Gastroesophageal sphincter (tissue), 4 donors: ENCODE measurements around the gene BAIAP2. TPM values are rescaled to one million over a fixed set of nuclear protein-coding genes. Genes with fewer than 3 reads are reported as not detected.

ENCODE experiments used
- ATAC-seq: fragments of 150-250 bp; one replicate; pipeline ENCODE4 v1.9.1; 2016; ENCODE audit warnings: mild to moderate bottlenecking, moderate library complexity
- H3K27ac ChIP-seq, 4 donors: fragments of 200-600 bp; sonication (generic) in 3 of 4; 1 replicate in 3 of 4; 2 replicates in 1 of 4; pipeline ENCODE4 v1.5.1; 2016 to 2019
- H3K27me3 ChIP-seq: fragments of 200-600 bp; sonication (generic); one replicate; pipeline ENCODE4 v1.5.1; 2019
- H3K36me3 ChIP-seq, 2 donors: fragments of 200-600 bp; sonication (generic); one replicate each; pipeline ENCODE4 v1.5.1; 2019; ENCODE audit warnings: control low read depth in 1 of 2
- H3K4me1 ChIP-seq, 3 donors: fragments of 200-600 bp; sonication (generic); 1 replicate in 2 of 3; 2 replicates in 1 of 3; pipeline ENCODE4 v1.5.1; 2016 to 2019; ENCODE audit warnings: control low read depth in 2 of 3
- H3K4me3 ChIP-seq, 2 donors: fragments of 200-600 bp; sonication (generic); one replicate each; pipeline ENCODE4 v1.5.1; 2019; ENCODE audit warnings: mild to moderate bottlenecking in 1 of 2, moderate library complexity in 1 of 2
- H3K9me3 ChIP-seq, 3 donors: fragments of 200-600 bp; sonication (generic); one replicate each; pipeline ENCODE4 v1.5.1; 2017 to 2019; ENCODE audit warnings: control low read depth in 2 of 3
- CTCF ChIP-seq, 4 experiments: fragments of 200-600 bp in 2 of 4; fragments of 450-650 bp in 2 of 4; sonication (generic) in 1 of 4; IDR thresholded peaks; one replicate each; pipeline ENCODE4 v1.5.1; 2017 to 2019; ENCODE audit warnings: antibody characterized with exemption in 4 of 4, mild to moderate bottlenecking in 2 of 4, moderate library complexity in 2 of 4
- EP300 ChIP-seq: sonication (generic); formaldehyde crosslinking; IDR thresholded peaks from one replicate; pipeline ENCODE4 v1.6.1; 2017; ENCODE audit warnings: antibody characterized with exemption, mild to moderate bottlenecking
- POLR2A ChIP-seq, 2 donors: fragments of 450-650 bp; IDR thresholded peaks; one replicate each; pipeline ENCODE4 v1.6.1; 2017; ENCODE audit warnings: antibody characterized with exemption in 2 of 2, mild to moderate bottlenecking in 2 of 2, moderate library complexity in 1 of 2
- POLR2AphosphoS5 ChIP-seq: sonication (generic); formaldehyde crosslinking; IDR thresholded peaks from one replicate; pipeline ENCODE4 v1.6.1; 2017; ENCODE audit warnings: antibody characterized with exemption
- WGBS, 2 donors: methylation state at CpG; one replicate each; pipeline ENCODE4 v1.1.5; 2018; ENCODE audit warnings: low coverage in 1 of 2; 5-methylcytosine and 5-hydroxymethylcytosine counted together
- total RNA-seq, 4 donors: library from RNA; depleted of rRNA; stranded (reverse); fragments of >200 nt; gene quantifications; one replicate each; pipeline ENCODE4 v1.1.0, GENCODE V29; 2016

The BAIAP2 gene
- total RNA-seq, 4 donors from 2014 or later: 32.7 to 54.9 (median 40.6) TPM

GRCh38 chr17:81154961-81155360 lies 120.0 kb downstream of the BAIAP2 start:
- ATAC-seq: no peak
- no peak for TF ChIP-seq POLR2A (IDR thresholded peaks at IDR 0.05)
- no peak for TF ChIP-seq EP300
- H3K27me3 ChIP-seq: peaks cover 3% of the 10 kb centered on the region
- no peaks in the 10 kb centered on the region for H3K9me3 ChIP-seq
- H3K27ac ChIP-seq: no peak overlapping the region
- H3K4me1 ChIP-seq: peaks cover 0 to 4% (median 0%) of the 10 kb centered on the region in 3 donors
- H3K4me3 ChIP-seq: no peak overlapping the region
- H3K36me3 ChIP-seq: no peaks in the 10 kb centered on the region
- 94% methylated on average over 15 to 17 of the region's 18 CpGs for WGBS, 2 donors

DNA sequence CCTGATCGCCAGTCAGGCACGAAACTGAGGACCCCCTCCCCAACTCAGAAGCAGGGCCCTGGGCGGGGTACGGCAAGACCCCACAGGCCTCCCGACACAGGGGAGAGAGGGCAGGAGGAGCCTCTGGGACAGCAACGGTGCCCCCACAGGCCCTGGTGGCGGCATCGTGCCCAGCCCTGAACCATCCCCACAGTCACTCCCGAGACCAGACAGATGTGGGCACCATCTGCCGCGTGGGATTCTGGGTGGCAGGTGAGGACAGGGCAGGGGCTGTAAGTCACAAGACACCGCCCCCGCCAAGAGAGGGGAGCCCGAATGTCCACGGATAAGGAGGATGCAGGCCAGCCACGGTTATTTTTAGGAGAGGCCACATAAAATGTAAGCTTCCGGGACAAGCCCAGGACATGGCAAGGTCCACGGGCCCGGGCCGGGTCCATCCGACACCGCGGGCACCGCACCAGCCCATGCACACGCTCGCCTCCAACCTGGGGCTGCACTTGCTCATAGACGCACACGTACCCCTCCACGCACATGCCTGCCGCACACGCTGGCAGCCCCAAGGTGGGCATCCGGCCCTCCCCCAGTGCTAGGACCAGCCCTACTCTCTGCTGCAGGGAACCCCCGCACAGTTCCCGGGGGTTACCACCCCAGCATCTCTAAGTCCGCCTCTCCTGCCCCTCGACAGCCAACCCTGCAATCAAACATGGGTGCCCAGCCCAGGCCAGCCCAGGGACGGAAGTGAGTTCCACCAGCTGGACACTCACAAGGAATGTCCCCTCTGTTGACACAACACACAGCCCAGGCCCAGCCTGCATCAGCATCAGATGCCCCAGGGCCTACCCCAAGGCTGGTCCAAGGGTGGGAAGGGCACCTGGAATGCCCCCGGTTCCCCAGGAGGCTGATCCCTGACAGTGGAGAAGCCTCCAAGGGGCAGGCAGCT lies 122.2 kb downstream of the BAIAP2 start:
- 100% methylated on average over 1 of the region's 38 CpGs; no CpG with 5 or more reads in 1 of the 2 donors for WGBS, 2 donors
- H3K27ac ChIP-seq: no peak overlapping the region
- H3K4me3 ChIP-seq: no peak overlapping the region
- H3K27me3 ChIP-seq: peaks cover 3% of the 10 kb centered on the region
- peaks cover 0 to 11% (median 0%) of the 10 kb centered on the region in 3 donors for H3K4me1 ChIP-seq
- no peaks in the 10 kb centered on the region for H3K9me3 ChIP-seq
- H3K36me3 ChIP-seq: no peaks in the 10 kb centered on the region
- TF ChIP-seq CTCF (IDR thresholded peaks at IDR 0.05): no peak
- TF ChIP-seq POLR2A (IDR thresholded peaks at IDR 0.05): no peak
- no peak for TF ChIP-seq EP300
- TF ChIP-seq POLR2AphosphoS5: no peak
- ATAC-seq: no peak

DNA sequence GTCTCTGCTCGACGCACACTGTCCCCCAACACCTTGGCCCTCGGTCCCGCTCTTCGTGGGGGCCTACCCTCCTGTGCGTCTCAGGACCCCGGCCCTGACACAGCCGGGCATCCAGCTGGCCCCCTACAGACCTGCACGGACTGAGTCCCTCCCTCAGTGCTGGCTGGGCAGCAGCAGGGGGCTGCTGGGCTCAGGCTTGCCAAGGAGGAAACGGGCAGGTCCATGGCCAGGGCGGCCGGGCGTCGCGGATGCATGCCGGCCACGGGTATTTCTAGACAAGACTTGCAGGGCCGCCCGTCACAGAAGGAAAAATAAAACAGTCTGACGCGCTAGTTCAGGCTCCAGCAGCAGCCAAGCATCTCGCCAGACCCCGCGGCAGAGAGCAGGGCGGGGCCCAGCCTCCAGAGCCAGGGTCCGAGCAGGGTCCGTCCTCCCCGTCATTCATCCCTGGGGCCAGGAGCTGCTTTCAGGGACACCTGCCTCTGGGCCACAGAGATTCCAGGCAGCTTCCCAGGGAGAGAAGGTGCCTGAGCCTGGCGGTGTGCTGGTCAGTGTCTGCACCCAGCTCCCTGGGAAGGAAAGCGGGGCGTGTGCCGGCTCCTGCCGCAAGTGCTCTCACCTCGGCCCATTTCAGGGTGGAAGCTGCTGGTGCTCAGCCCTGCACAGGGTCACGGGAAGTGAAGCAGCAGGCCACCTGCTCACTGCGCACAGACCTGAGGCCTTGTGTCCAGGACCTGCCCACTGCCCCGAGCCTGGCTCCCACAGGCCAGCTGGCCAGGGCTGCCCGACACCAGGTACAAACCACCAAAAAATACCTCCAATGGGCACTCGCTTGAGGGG lies 123.1 kb downstream of the BAIAP2 start:
- TF ChIP-seq POLR2AphosphoS5 (no peak), EP300 (no peak), POLR2A (IDR thresholded peaks at IDR 0.05) (no peak), CTCF (IDR thresholded peaks at IDR 0.05) (no peak)
- Histone ChIP-seq H3K27ac (no peak overlapping the region), H3K4me3 (no peak overlapping the region), H3K9me3 (no peaks in the 10 kb centered on the region), H3K27me3 (peaks cover 3% of the 10 kb centered on the region), H3K4me1 (peaks cover 0 to 11% (median 0%) of the 10 kb centered on the region in 3 donors), H3K36me3 (no peaks in the 10 kb centered on the region)
- 96% methylated on average over 4 to 9 of the region's 39 CpGs for WGBS, 2 donors
- no peak for ATAC-seq

DNA sequence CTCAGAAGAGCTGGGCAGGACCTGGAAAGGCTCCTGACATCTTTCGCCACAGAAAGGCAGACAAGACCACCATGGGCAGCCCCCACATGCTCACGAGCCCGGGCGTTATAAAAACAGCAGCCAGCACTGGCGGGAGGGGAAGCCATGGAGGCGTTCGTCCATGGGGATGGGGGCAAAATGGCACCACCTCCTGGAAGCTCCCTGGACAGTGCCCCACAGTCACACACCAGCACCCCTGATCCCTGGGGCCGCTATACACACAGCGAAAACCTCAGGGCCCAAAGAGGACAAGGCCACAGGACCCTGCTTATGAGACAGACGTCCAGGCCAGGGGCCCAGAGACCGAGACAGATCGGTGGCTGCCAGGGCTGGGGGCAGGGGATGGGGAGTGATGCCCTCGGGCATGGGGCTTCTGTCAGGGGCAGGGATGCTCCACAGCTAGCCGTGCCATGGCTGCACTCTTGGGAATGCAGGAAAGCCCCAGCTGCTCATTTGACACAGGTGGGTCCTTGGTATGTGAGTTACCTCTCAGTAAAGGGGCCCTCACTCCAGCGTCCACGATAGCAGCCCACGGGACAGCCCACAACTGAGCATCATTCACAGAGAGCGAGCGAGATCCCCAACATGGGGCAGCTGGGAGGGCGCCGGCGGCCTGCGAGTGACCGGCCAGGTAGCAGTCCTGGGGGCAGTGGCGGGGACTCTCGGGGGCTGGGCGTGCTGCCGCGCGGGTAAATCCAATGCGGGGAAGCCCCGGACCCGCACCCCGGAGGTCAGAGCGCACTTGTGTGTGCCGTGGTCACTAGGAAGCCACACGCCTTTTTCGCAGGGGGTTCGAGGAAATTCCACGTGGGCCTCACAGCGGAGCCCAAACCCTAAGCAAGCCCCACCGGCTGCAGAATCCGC lies 124.0 kb downstream of the BAIAP2 start:
- no peak for ATAC-seq
- Histone ChIP-seq H3K9me3 (no peaks in the 10 kb centered on the region), H3K27ac (no peak overlapping the region), H3K27me3 (peaks cover 3% of the 10 kb centered on the region), H3K4me1 (peaks cover 0 to 11% (median 0%) of the 10 kb centered on the region in 3 donors), H3K36me3 (no peaks in the 10 kb centered on the region), H3K4me3 (no peak overlapping the region)
- WGBS, 2 donors: 82 to 83% methylated on average over 9 to 11 of the region's 43 CpGs
- no peak for TF ChIP-seq POLR2A (IDR thresholded peaks at IDR 0.05)
- TF ChIP-seq EP300: no peak
- TF ChIP-seq POLR2AphosphoS5: no peak
- no peak for TF ChIP-seq CTCF (IDR thresholded peaks at IDR 0.05)
